Endothelial cell of umbilical vein (primary cell): ENCODE data around the gene AMN. TPM values are rescaled to one million over a fixed set of nuclear protein-coding genes. Genes with fewer than 3 reads are reported as not detected.

Experiments
- BruUV-seq: library from RNA; stranded (reverse); fragments of 400-500 nt; replicated peaks from 2 replicates; lab custom pipeline; 2021; lab: Mats Ljungman, UMichigan
- CTCF ChIA-PET: fragments of 300-600, 350-600 bp; sonication (Branson Sonifier 250); formaldehyde crosslinking; loops from one replicate; lab custom pipeline; 2021; ENCODE audit warnings: antibody characterized with exemption, inconsistent platforms; lab: Charles Lee
- POLR2A ChIA-PET: fragments of 300-600, 350-600 bp; sonication (Branson Sonifier 250); formaldehyde crosslinking; loops from one replicate; lab custom pipeline; 2021; ENCODE audit warnings: antibody characterized with exemption, inconsistent platforms; lab: Charles Lee
- DNase-seq: peaks from one replicate; pipeline ENCODE4 v3.0.0-alpha.2; 2011; ENCODE audit warnings: low read depth, low spot score
- FAIRE-seq: peaks from 2 replicates; lab custom pipeline; 2011; peaks lifted over from hg19 to GRCh38; lab: Jason Lieb, UNC
- H2AFZ ChIP-seq: 2 replicates; pipeline ENCODE4 v1.6.0; 2012; ENCODE audit warnings: low read depth, low read length, control low read depth, inconsistent platforms
- H3K27ac ChIP-seq: 2 replicates; pipeline ENCODE4 v1.5.1; 2011; ENCODE audit warnings: low read depth, mild to moderate bottlenecking, control low read depth, low read length, moderate library complexity; ENCODE audit not compliant: insufficient read depth
- H3K27me3 ChIP-seq, 2 experiments: 2 replicates each; pipeline versions ENCODE4 v1.6.0 to v1.6.1; 2011; ENCODE audit warnings: low read length in 2 of 2, mixed read lengths in 1 of 2; ENCODE audit not compliant: control insufficient read depth in 2 of 2, insufficient read depth in 2 of 2
- H3K36me3 ChIP-seq, 2 experiments: 2 replicates in 1 of 2; 3 replicates in 1 of 2; pipeline ENCODE4 v1.5.1; 2011; ENCODE audit warnings: low read length in 2 of 2, mild to moderate bottlenecking in 1 of 2, moderate library complexity in 1 of 2; ENCODE audit not compliant: control insufficient read depth in 2 of 2, insufficient read depth in 2 of 2; ENCODE audit errors: extremely low read depth in 1 of 2
- H3K4me1 ChIP-seq: 3 replicates; pipeline ENCODE4 v1.5.1; 2011; ENCODE audit warnings: mild to moderate bottlenecking, low read length; ENCODE audit not compliant: control insufficient read depth, insufficient read depth; ENCODE audit errors: extremely low read depth
- H3K4me2 ChIP-seq: 2 replicates; pipeline ENCODE4 v1.6.1; 2011; ENCODE audit warnings: low read length, control low read depth, mixed read lengths; ENCODE audit not compliant: insufficient read depth
- H3K4me3 ChIP-seq, 3 experiments: fragments of 200-600 bp in 1 of 3; sonication (generic), shearing (Covaris generic) in 1 of 3; replicated peaks in 1 of 3; 2 replicates each; pipeline ENCODE4 v1.5.1; 2011 to 2016; ENCODE audit warnings: control low read depth in 3 of 3, low read length in 3 of 3, mild to moderate bottlenecking in 2 of 3, inconsistent platforms in 1 of 3, low read depth in 1 of 3, moderate library complexity in 1 of 3; ENCODE audit not compliant: insufficient read depth in 1 of 3
- H3K79me2 ChIP-seq: 2 replicates; pipeline ENCODE4 v1.6.0; 2012; ENCODE audit warnings: low read length, inconsistent platforms; ENCODE audit not compliant: control insufficient read depth, insufficient read depth
- H3K9ac ChIP-seq: replicated peaks from 2 replicates; pipeline ENCODE3; 2011; ENCODE audit warnings: low read length, control low read depth; ENCODE audit not compliant: insufficient read depth; ENCODE audit errors: extremely low read depth
- H3K9me1 ChIP-seq: replicated peaks from 3 replicates; pipeline ENCODE4 v1.6.0; 2011; ENCODE audit warnings: mild to moderate bottlenecking, low read length; ENCODE audit not compliant: control insufficient read depth, insufficient read depth; ENCODE audit errors: extremely low read depth
- H3K9me3 ChIP-seq: replicated peaks from 2 replicates; pipeline ENCODE4 v1.5.1; 2012; ENCODE audit warnings: low read length, inconsistent platforms; ENCODE audit not compliant: control insufficient read depth, insufficient read depth
- H4K20me1 ChIP-seq: replicated peaks from 2 replicates; pipeline ENCODE3; 2011; ENCODE audit warnings: mild to moderate bottlenecking, low read length; ENCODE audit not compliant: control insufficient read depth, insufficient read depth; ENCODE audit errors: extremely low read depth
- EZH2 ChIP-seq: IDR thresholded peaks from 2 replicates; pipeline ENCODE4 v1.6.1; 2012; ENCODE audit warnings: borderline replicate concordance, low read depth, mild to moderate bottlenecking, moderate library complexity, low read length, inconsistent platforms; ENCODE audit not compliant: severe bottlenecking
- FOS ChIP-seq: IDR thresholded peaks from 2 replicates; pipeline ENCODE4 v1.6.1; 2011; ENCODE audit warnings: mild to moderate bottlenecking, low read length, moderate library complexity, borderline replicate concordance; ENCODE audit not compliant: insufficient read depth
- GATA2 ChIP-seq: IDR thresholded peaks from 2 replicates; pipeline ENCODE4 v1.7.0; 2011; ENCODE audit warnings: low read depth, mild to moderate bottlenecking, moderate library complexity, mixed read lengths, low read length; ENCODE audit not compliant: insufficient read length, insufficient read depth
- POLR2AphosphoS5 ChIP-seq: IDR thresholded peaks from 2 replicates; pipeline ENCODE4 v1.6.1; 2012; ENCODE audit warnings: low read depth, mild to moderate bottlenecking, control low read depth, low read length, moderate library complexity; ENCODE audit not compliant: insufficient read depth
- dilution Hi-C: fragments of 300-500 bp; cut with MboI; formaldehyde crosslinking; loops from one replicate; pipeline ENCODE4 v1.15.0; 2019; ENCODE audit warnings: low sequenced_read_pairs; ENCODE audit not compliant: extremely low pct_ligation_motif_present
- intact Hi-C: fragments of 100-400 bp; cut with micrococcal nuclease; formaldehyde crosslinking; loops from one replicate; pipeline ENCODE4 v1.10.0; 2022
- polyA plus RNA-seq, 4 experiments: library from polyadenylated mRNA; depleted of rRNA in 3 of 4; stranded (reverse) in 3 of 4; unstranded in 1 of 4; fragments of >200 nt; gene quantifications; 2 replicates each; pipeline versions ENCODE4 v1.2.1 to v1.2.3, GENCODE V29; 2011 to 2012; ENCODE audit warnings: missing spikeins in 1 of 4
- total RNA-seq: library from RNA; stranded (reverse); gene quantifications from 2 replicates; pipeline ENCODE4 v1.2.3, GENCODE V29; 2021
- TF ChIP-seq, protein P1 (sequence below), 2 donors: IDR thresholded peaks; 1 replicate in 1 of 2; 2 replicates in 1 of 2; pipeline ENCODE4 v1.5.1; 2011; ENCODE audit warnings: low read length in 2 of 2, mild to moderate bottlenecking in 2 of 2, moderate library complexity in 2 of 2, control low read depth in 1 of 2, inconsistent platforms in 1 of 2, low read depth in 1 of 2; ENCODE audit not compliant: insufficient read depth in 1 of 2; ENCODE audit errors: extremely low read depth in 1 of 2
- TF ChIP-seq, protein P2 (sequence below): IDR thresholded peaks from 2 replicates; pipeline ENCODE4 v1.6.1; 2011; ENCODE audit not compliant: insufficient read depth, insufficient read length

The AMN gene
- total and polyA plus RNA-seq, 2 donors (not counting 3 experiments of a cell fraction or from before 2014, with no cell fraction given): 0.03 TPM; not detected in 1

DNA sequence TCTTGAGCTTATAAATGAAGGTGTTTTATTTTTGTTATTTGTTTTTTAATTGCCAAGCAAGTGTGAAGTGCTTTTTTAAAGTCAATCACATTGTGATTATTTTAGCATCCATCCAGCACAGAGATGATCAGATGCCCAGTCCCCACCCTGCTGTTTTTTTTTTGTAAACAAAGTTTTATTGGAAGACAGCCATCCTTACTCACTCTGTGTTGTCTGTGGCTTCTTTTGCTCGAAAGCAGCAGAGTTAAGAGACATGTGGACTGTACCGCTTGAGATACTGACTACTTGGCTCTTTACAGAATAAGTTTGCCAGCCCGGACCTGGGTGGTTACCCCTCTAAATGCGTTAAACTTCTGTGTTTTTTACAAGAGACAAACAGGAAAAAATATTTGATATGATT is 30.9 kb upstream of the AMN start:
- DNase-seq: no peak
- dilution Hi-C loops: no loop called here

More for the DNA sequence above, 30.9 kb upstream of the AMN start:
- H3K79me2 ChIP-seq: no peaks in the 10 kb centered on the region
- H3K9me3 ChIP-seq: no peaks in the 10 kb centered on the region
- no peak overlapping the region for H3K4me2 ChIP-seq
- TF ChIP-seq FOS (no peak), POLR2AphosphoS5 (no peak), EZH2 (no peak), GATA2 (no peak)
- TF ChIP-seq, protein P1, sequence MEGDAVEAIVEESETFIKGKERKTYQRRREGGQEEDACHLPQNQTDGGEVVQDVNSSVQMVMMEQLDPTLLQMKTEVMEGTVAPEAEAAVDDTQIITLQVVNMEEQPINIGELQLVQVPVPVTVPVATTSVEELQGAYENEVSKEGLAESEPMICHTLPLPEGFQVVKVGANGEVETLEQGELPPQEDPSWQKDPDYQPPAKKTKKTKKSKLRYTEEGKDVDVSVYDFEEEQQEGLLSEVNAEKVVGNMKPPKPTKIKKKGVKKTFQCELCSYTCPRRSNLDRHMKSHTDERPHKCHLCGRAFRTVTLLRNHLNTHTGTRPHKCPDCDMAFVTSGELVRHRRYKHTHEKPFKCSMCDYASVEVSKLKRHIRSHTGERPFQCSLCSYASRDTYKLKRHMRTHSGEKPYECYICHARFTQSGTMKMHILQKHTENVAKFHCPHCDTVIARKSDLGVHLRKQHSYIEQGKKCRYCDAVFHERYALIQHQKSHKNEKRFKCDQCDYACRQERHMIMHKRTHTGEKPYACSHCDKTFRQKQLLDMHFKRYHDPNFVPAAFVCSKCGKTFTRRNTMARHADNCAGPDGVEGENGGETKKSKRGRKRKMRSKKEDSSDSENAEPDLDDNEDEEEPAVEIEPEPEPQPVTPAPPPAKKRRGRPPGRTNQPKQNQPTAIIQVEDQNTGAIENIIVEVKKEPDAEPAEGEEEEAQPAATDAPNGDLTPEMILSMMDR (IDR thresholded peaks at IDR 0.05; ENCODE audit: extremely low read depth in 1 of 2, insufficient read depth in 1 of 2, low read depth in 1 of 2, low read length in 2 of 2): no peak
- TF ChIP-seq, protein P2, sequence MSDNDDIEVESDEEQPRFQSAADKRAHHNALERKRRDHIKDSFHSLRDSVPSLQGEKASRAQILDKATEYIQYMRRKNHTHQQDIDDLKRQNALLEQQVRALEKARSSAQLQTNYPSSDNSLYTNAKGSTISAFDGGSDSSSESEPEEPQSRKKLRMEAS: no peak
- no TSS peak for BruUV-seq
- H3K27me3 ChIP-seq: no peaks in the 10 kb centered on the region
- H3K9me1 ChIP-seq: no peaks in the 10 kb centered on the region
- intact Hi-C loops: no loop called here
- FAIRE-seq: peak; percentile 35
- no peaks in the 10 kb centered on the region for H4K20me1 ChIP-seq
- peaks cover 0 to 5% of the 10 kb centered on the region in 2 experiments for H3K36me3 ChIP-seq
- no peak overlapping the region for H3K27ac ChIP-seq
- no peak overlapping the region for H3K9ac ChIP-seq
- POLR2A ChIA-PET: no interaction called here
- H3K4me1 ChIP-seq: no peaks in the 10 kb centered on the region
- no peak overlapping the region for H3K4me3 ChIP-seq
- CTCF ChIA-PET: interaction anchor here (1.4 kb wide), 1 partner anchor 197 kb away, joined by 4 read pairs; no protein-coding TSS in a partner anchor
- H2AFZ ChIP-seq: no peak overlapping the region
